K562 (cell line): Measurements from ENCODE around the gene LPAR3. TPM values are rescaled to one million over a fixed set of nuclear protein-coding genes. Genes with fewer than 3 reads are reported as not detected.

ENCODE experiments used
- ATAC-seq: fragments of 200-7000 bp; cut with Tn5 transposase; 3 replicates; pipeline ENCODE4 v1.9.1; 2020; ENCODE audit warnings: moderate library complexity
- BruUV-seq: library from RNA; stranded (reverse); fragments of 400-500 nt; replicated peaks from 2 replicates; lab custom pipeline; 2021; lab: Mats Ljungman, UMichigan
- CTCF ChIA-PET: fragments of 300-600 bp; formaldehyde crosslinking; extraction: SDS; loops from one replicate; lab custom pipeline; 2021; ENCODE audit warnings: low intra/inter-chr PET ratio; lab: Yijun Ruan, JAX
- POLR2A ChIA-PET: fragments of 300-600, 350-650 bp; sonication (Branson Sonifier 250); formaldehyde crosslinking; extraction: SDS; loops from one replicate; lab custom pipeline; 2021; ENCODE audit warnings: antibody characterized with exemption, inconsistent platforms; lab: Yijun Ruan, JAX
- DNase-seq, 4 experiments: peaks; one replicate each; pipeline versions ENCODE4 v3.0.0 to v3.0.0-alpha.2; 2011 to 2018; ENCODE audit warnings: low spot score in 3 of 4, mixed read lengths in 3 of 4; ENCODE audit errors: extremely low read depth in 1 of 4
- FAIRE-seq: peaks from 2 replicates; lab custom pipeline; 2011; peaks lifted over from hg19 to GRCh38; lab: Jason Lieb, UNC
- H2AFZ ChIP-seq: 2 replicates; pipeline ENCODE4 v1.6.0; 2011; ENCODE audit warnings: low read depth, low read length, control low read depth, inconsistent platforms
- H3K27ac ChIP-seq: fragments of 200-600 bp; 3 replicates; pipeline ENCODE4 v1.8.0; 2011; ENCODE audit warnings: low read depth, mild to moderate bottlenecking, control low read depth, inconsistent platforms, low read length, moderate library complexity, mixed read lengths; ENCODE audit errors: extremely low read depth
- H3K27me3 ChIP-seq, 2 experiments: fragments of 300-600 bp in 1 of 2; 2 replicates in 1 of 2; 3 replicates in 1 of 2; pipeline versions ENCODE4 v1.6.0 to v1.8.0; 2011; ENCODE audit warnings: inconsistent platforms in 2 of 2, low read length in 2 of 2, mild to moderate bottlenecking in 1 of 2, mixed read lengths in 1 of 2, moderate library complexity in 1 of 2; ENCODE audit not compliant: control insufficient read depth in 2 of 2, insufficient read depth in 2 of 2
- H3K36me3 ChIP-seq: fragments of 300-600 bp; 3 replicates; pipeline ENCODE4 v1.8.0; 2011; ENCODE audit warnings: mild to moderate bottlenecking, low read length, inconsistent platforms; ENCODE audit not compliant: control insufficient read depth, insufficient read depth
- H3K4me1 ChIP-seq, 2 experiments: fragments of 200-600 bp in 1 of 2; replicated peaks in 1 of 2; 2 replicates in 1 of 2; 3 replicates in 1 of 2; pipeline versions ENCODE4 v1.5.1 to v1.8.0; 2011; ENCODE audit warnings: inconsistent platforms in 2 of 2, low read length in 2 of 2, mild to moderate bottlenecking in 1 of 2, mixed read lengths in 1 of 2, moderate library complexity in 1 of 2; ENCODE audit not compliant: control insufficient read depth in 2 of 2, insufficient read depth in 2 of 2
- H3K4me2 ChIP-seq: 2 replicates; pipeline ENCODE4 v1.6.1; 2011; ENCODE audit warnings: low read length, control low read depth, inconsistent platforms, mixed read lengths; ENCODE audit not compliant: insufficient read depth
- H3K4me3 ChIP-seq: fragments of 200-600 bp; sonication (generic), shearing (Covaris generic); 2 replicates; pipeline ENCODE4 v1.5.1; 2016; ENCODE audit warnings: control low read depth, inconsistent platforms
- H3K79me2 ChIP-seq: fragments of 200-600 bp; 3 replicates; pipeline ENCODE4 v1.8.0; 2011; ENCODE audit warnings: low read length, inconsistent platforms; ENCODE audit not compliant: control insufficient read depth, insufficient read depth
- H3K9ac ChIP-seq, 2 experiments: 2 replicates each; pipeline versions ENCODE4 v1.6.0 to v1.6.1; 2011; ENCODE audit warnings: low read depth in 2 of 2, low read length in 2 of 2, control low read depth in 1 of 2, inconsistent platforms in 1 of 2, mild to moderate bottlenecking in 1 of 2, mixed read lengths in 1 of 2; ENCODE audit not compliant: insufficient read depth in 1 of 2
- H3K9me1 ChIP-seq: one replicate; pipeline ENCODE4 v1.6.0; 2011; ENCODE audit warnings: inconsistent platforms, mild to moderate bottlenecking, low read length, moderate library complexity; ENCODE audit not compliant: control insufficient read depth, insufficient read depth
- H3K9me3 ChIP-seq: replicated peaks from 2 replicates; pipeline ENCODE4 v1.5.1; 2011; ENCODE audit warnings: low read depth, low read length, inconsistent platforms; ENCODE audit not compliant: control insufficient read depth, insufficient read depth
- H4K20me1 ChIP-seq: replicated peaks from 2 replicates; pipeline ENCODE4 v1.6.1; 2011; ENCODE audit warnings: low read length, inconsistent platforms, mixed read lengths; ENCODE audit not compliant: control insufficient read depth, insufficient read depth
- BRD9 ChIP-seq: fragments of 450-650 bp; IDR thresholded peaks from 2 replicates; pipeline ENCODE4 v1.6.1; 2018; ENCODE audit warnings: low read depth; ENCODE audit not compliant: partially characterized antibody
- DPF2 ChIP-seq: fragments of 450-650 bp; IDR thresholded peaks from 2 replicates; pipeline ENCODE4 v1.6.1; 2016
- HDAC8 ChIP-seq: fragments of 450-650 bp; IDR thresholded peaks from 2 replicates; pipeline ENCODE4 v1.6.1; 2016; ENCODE audit warnings: mild to moderate bottlenecking, missing genetic modification characterization, moderate library complexity, missing compliant biosample characterization
- IFI16 ChIP-seq: fragments of 250-450 bp; sonication (Bioruptor Pico); IDR thresholded peaks from 2 replicates; pipeline ENCODE4 v2.1.2; 2022; ENCODE audit warnings: mild to moderate bottlenecking, inconsistent platforms
- MAFF ChIP-seq: IDR thresholded peaks from 2 replicates; pipeline ENCODE4 v1.6.1; 2012; ENCODE audit warnings: low read length, improper control_type of control experiment
- MEF2D ChIP-seq: conservative IDR thresholded peaks from 2 replicates; pipeline ENCODE4 v1.6.1; 2016; ENCODE audit warnings: low read depth, missing genetic modification characterization, missing compliant biosample characterization
- NFIC ChIP-seq: fragments of 450-650 bp; IDR thresholded peaks from 2 replicates; pipeline ENCODE4 v1.6.1; 2017; ENCODE audit warnings: mild to moderate bottlenecking, inconsistent platforms
- PHF21A ChIP-seq: fragments of 450-650 bp; IDR thresholded peaks from 2 replicates; pipeline ENCODE4 v1.6.1; 2017; ENCODE audit warnings: low read depth, borderline replicate concordance
- RBM34 ChIP-seq: fragments of 200-400 bp; formaldehyde crosslinking; IDR thresholded peaks from 2 replicates; pipeline ENCODE4 v1.6.1; 2018; ENCODE audit warnings: low read length, borderline replicate concordance; ENCODE audit not compliant: insufficient read depth
- TSC22D4 ChIP-seq: fragments of 450-650 bp; IDR thresholded peaks from 2 replicates; pipeline ENCODE4 v1.6.1; 2016; ENCODE audit warnings: missing genetic modification characterization, missing biosample characterization, control low read depth
- ZNF311 ChIP-seq: fragments of 250-450 bp; sonication (Bioruptor Pico); IDR thresholded peaks from 2 replicates; pipeline ENCODE4 v1.4.0; 2020; ENCODE audit warnings: mild to moderate bottlenecking, moderate library complexity
- ZNF696 ChIP-seq: fragments of 250-450 bp; sonication (Bioruptor Pico); conservative IDR thresholded peaks from 2 replicates; pipeline ENCODE4 v1.4.0; 2020; ENCODE audit warnings: mild to moderate bottlenecking, moderate library complexity
- WGBS: fragments of 100-300 bp; shearing (Covaris generic); methylation state at CpG from one replicate; pipeline ENCODE4 v1.1.6; 2016; ENCODE audit warnings: low coverage, mixed read lengths; ENCODE audit not compliant: insufficient coverage; ENCODE audit errors: missing lambda C conversion rate; 5-methylcytosine and 5-hydroxymethylcytosine counted together
- in situ Hi-C: fragments of 300-500 bp; cut with MboI; formaldehyde crosslinking; loops from 4 replicates; pipeline ENCODE4 v1.15.0; 2018; ENCODE audit warnings: inconsistent platforms, mixed read lengths
- intact Hi-C: fragments of 100-400 bp; cut with micrococcal nuclease; formaldehyde crosslinking; loops from 2 replicates; pipeline ENCODE4 v1.14.2; 2022
- polyA plus RNA-seq, 8 experiments: library from polyadenylated mRNA; depleted of rRNA in 4 of 8; stranded (reverse) in 5 of 8; unstranded in 3 of 8; fragments of >200 nt; fragmentation: Nextera tagmentation in 2 of 8; fragmentation: Illumina TruSeq in 1 of 8; extraction: Ambion mirVana in 2 of 8; extraction: Trizol in 1 of 8; gene quantifications; 2 replicates each; pipeline versions ENCODE4 v1.2.1 to v1.2.3, GENCODE V29; 2011 to 2014; ENCODE audit warnings: inconsistent platforms in 1 of 8, missing spikeins in 1 of 8
- total RNA-seq, 7 experiments: library from RNA; depleted of rRNA in 6 of 7; stranded (reverse); fragments of >200 nt in 6 of 7; fragmentation: Illumina TruSeq in 2 of 7; extraction: Trizol in 2 of 7; gene quantifications; 2 replicates each; pipeline versions ENCODE4 v1.2.1 to v1.2.3, GENCODE V29; 2011 to 2021; ENCODE audit warnings: low replicate concordance in 1 of 7
- TF ChIP-seq, protein P1 (sequence below): fragments of 450-650 bp; IDR thresholded peaks from 2 replicates; pipeline ENCODE4 v1.6.1; 2017; ENCODE audit warnings: antibody characterized with exemption, mild to moderate bottlenecking
- TF ChIP-seq, protein P2 (sequence below), 2 experiments: fragments of 450-650 bp; conservative IDR thresholded peaks; 2 replicates each; pipeline ENCODE4 v1.6.1; 2017; ENCODE audit warnings: mild to moderate bottlenecking in 2 of 2, moderate library complexity in 2 of 2
- TF ChIP-seq, protein P3 (sequence below), 2 experiments: fragments of 450-650 bp; IDR thresholded peaks; 2 replicates each; pipeline ENCODE4 v1.6.1; 2016

The LPAR3 gene
- total and polyA plus RNA-seq, 9 of the 15 experiments (the other 6 are each of a cell fraction or from before 2014, with no cell fraction given) = 0.11 TPM; not detected in 8

DNA sequence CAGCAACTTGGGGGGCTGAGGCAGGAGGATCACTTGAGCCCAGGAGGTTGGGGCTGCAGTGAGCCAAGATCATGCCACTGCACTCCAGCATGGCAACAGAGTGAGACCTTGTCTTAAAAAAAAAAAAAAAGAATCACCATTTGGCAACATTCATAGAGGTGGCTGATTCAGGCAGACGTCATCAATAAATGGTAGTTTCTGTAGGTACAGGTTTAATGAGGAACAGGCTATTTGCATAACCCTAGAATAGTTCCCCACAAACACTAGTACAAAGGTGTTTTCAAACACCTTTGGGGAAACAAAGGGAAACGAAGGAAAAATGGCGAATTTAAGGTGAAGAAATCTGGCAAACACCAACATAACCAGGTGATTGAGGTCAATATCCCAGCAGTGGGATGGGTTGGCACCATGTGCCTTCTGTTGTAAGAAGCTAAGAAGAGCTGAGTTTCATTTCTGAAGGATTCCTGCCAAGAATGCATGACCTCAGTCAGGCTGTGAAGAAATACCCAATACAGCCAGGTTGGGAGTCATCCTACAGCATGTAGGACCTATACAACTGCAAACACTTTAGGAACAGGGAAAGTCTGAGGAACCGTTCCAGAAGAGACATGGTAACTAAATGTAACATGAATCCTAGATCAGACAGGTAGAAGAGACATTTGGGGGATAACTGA lies 5.6 kb downstream of the LPAR3 start:
- in situ Hi-C loops (no loop called here), intact Hi-C loops (no loop called here)
- no peaks in the 10 kb centered on the region for H3K36me3 ChIP-seq
- ChIA-PET CTCF (no interaction called here), POLR2A (no interaction called here)
- DNase-seq (no peak), FAIRE-seq (no peak), ATAC-seq (no peak)
- no peaks in the 10 kb centered on the region for H3K79me2 ChIP-seq
- TF ChIP-seq, protein P1, sequence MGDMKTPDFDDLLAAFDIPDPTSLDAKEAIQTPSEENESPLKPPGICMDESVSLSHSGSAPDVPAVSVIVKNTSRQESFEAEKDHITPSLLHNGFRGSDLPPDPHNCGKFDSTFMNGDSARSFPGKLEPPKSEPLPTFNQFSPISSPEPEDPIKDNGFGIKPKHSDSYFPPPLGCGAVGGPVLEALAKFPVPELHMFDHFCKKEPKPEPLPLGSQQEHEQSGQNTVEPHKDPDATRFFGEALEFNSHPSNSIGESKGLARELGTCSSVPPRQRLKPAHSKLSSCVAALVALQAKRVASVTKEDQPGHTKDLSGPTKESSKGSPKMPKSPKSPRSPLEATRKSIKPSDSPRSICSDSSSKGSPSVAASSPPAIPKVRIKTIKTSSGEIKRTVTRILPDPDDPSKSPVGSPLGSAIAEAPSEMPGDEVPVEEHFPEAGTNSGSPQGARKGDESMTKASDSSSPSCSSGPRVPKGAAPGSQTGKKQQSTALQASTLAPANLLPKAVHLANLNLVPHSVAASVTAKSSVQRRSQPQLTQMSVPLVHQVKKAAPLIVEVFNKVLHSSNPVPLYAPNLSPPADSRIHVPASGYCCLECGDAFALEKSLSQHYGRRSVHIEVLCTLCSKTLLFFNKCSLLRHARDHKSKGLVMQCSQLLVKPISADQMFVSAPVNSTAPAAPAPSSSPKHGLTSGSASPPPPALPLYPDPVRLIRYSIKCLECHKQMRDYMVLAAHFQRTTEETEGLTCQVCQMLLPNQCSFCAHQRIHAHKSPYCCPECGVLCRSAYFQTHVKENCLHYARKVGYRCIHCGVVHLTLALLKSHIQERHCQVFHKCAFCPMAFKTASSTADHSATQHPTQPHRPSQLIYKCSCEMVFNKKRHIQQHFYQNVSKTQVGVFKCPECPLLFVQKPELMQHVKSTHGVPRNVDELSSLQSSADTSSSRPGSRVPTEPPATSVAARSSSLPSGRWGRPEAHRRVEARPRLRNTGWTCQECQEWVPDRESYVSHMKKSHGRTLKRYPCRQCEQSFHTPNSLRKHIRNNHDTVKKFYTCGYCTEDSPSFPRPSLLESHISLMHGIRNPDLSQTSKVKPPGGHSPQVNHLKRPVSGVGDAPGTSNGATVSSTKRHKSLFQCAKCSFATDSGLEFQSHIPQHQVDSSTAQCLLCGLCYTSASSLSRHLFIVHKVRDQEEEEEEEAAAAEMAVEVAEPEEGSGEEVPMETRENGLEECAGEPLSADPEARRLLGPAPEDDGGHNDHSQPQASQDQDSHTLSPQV = no peak
- no peak for TF ChIP-seq NFIC
- TF ChIP-seq TSC22D4 (tag) = no peak
- TF ChIP-seq DPF2 = no peak
- TF ChIP-seq ZNF696 (CRISPR knock-in tag) = no peak
- no peak for TF ChIP-seq MAFF
- TF ChIP-seq, protein P2, sequence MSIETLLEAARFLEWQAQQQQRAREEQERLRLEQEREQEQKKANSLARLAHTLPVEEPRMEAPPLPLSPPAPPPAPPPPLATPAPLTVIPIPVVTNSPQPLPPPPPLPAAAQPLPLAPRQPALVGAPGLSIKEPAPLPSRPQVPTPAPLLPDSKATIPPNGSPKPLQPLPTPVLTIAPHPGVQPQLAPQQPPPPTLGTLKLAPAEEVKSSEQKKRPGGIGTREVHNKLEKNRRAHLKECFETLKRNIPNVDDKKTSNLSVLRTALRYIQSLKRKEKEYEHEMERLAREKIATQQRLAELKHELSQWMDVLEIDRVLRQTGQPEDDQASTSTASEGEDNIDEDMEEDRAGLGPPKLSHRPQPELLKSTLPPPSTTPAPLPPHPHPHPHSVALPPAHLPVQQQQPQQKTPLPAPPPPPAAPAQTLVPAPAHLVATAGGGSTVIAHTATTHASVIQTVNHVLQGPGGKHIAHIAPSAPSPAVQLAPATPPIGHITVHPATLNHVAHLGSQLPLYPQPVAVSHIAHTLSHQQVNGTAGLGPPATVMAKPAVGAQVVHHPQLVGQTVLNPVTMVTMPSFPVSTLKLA (conservative IDR thresholded peaks at IDR 0.05) = no peak
- TF ChIP-seq BRD9 = no peak
- TF ChIP-seq IFI16 (CRISPR knock-in tag) = no peak
- TF ChIP-seq MEF2D (tag) = no peak
- TF ChIP-seq ZNF311 (CRISPR knock-in tag) = no peak
- TF ChIP-seq, protein P3, sequence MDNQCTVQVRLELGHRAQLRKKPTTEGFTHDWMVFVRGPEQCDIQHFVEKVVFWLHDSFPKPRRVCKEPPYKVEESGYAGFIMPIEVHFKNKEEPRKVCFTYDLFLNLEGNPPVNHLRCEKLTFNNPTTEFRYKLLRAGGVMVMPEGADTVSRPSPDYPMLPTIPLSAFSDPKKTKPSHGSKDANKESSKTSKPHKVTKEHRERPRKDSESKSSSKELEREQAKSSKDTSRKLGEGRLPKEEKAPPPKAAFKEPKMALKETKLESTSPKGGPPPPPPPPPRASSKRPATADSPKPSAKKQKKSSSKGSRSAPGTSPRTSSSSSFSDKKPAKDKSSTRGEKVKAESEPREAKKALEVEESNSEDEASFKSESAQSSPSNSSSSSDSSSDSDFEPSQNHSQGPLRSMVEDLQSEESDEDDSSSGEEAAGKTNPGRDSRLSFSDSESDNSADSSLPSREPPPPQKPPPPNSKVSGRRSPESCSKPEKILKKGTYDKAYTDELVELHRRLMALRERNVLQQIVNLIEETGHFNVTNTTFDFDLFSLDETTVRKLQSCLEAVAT (IDR thresholded peaks at IDR 0.05) = no peak
- no peak for TF ChIP-seq HDAC8
- TF ChIP-seq RBM34 = no peak
- no peak for TF ChIP-seq PHF21A
- H2AFZ ChIP-seq = no peak overlapping the region
- no peak overlapping the region for H3K4me3 ChIP-seq
- no peaks in the 10 kb centered on the region for H3K9me3 ChIP-seq
- H4K20me1 ChIP-seq = no peaks in the 10 kb centered on the region
- WGBS = 2% methylated on average over 4 of the region's 4 CpGs
- no peak overlapping the region for H3K4me2 ChIP-seq
- no peaks in the 10 kb centered on the region; a peak in 1 of 5 replicates for H3K4me1 ChIP-seq
- H3K9ac ChIP-seq = no peak overlapping the region
- H3K9me1 ChIP-seq = peaks cover 4% of the 10 kb centered on the region
- no TSS peak for BruUV-seq
- H3K27me3 ChIP-seq = peaks cover 2% of the 10 kb centered on the region in 2 experiments; a peak in 3 of 5 replicates
- H3K27ac ChIP-seq = no peak overlapping the region
